HEK293 (cell line): ENCODE results near the gene ZNG1B.
A peak's percentile ranks its signal among the peaks of the same experiment; 100 is the strongest.

Experiments used
- ATF2 ChIP-seq: fragments of 450-650 bp; formaldehyde crosslinking; IDR thresholded peaks from 2 replicates; pipeline ENCODE4 v1.5.1; 2016; ENCODE audit warnings: missing biosample characterization, missing genetic modification characterization, low read depth
- MZF1 ChIP-seq: fragments of 450-650 bp; formaldehyde crosslinking; IDR thresholded peaks from 2 replicates; pipeline ENCODE4 v1.5.1; 2017; ENCODE audit warnings: missing biosample characterization, missing genetic modification characterization, borderline replicate concordance
- RBAK ChIP-seq: fragments of 450-650 bp; formaldehyde crosslinking; IDR thresholded peaks from 2 replicates; pipeline ENCODE4 v1.5.1; 2016; ENCODE audit warnings: missing biosample characterization, missing genetic modification characterization
- ZNF274 ChIP-seq, 2 experiments: fragments of 200-500 bp in 1 of 2; fragments of 450-650 bp in 1 of 2; sonication (Bioruptor generic) in 1 of 2; formaldehyde crosslinking in 1 of 2; IDR thresholded peaks; 2 replicates each; pipeline versions ENCODE4 v1.5.1 to v1.6.1; 2014 to 2016; ENCODE audit warnings: borderline replicate concordance in 1 of 2, inconsistent platforms in 1 of 2, low read length in 1 of 2, missing biosample characterization in 1 of 2, missing genetic modification characterization in 1 of 2
- ZNF350 ChIP-seq: fragments of 450-650 bp; formaldehyde crosslinking; IDR thresholded peaks from 2 replicates; pipeline ENCODE4 v1.5.0; 2017; ENCODE audit warnings: missing biosample characterization, mild to moderate bottlenecking, missing genetic modification characterization
- ZNF513 ChIP-seq: fragments of 450-650 bp; IDR thresholded peaks from 2 replicates; pipeline ENCODE4 v1.5.1; 2018; ENCODE audit warnings: missing biosample characterization, missing genetic modification characterization
- ZNF558 ChIP-seq: fragments of 450-650 bp; formaldehyde crosslinking; IDR thresholded peaks from 2 replicates; pipeline ENCODE4 v1.5.1; 2016; ENCODE audit warnings: missing biosample characterization, missing genetic modification characterization
- ZNF571 ChIP-seq: fragments of 450-650 bp; formaldehyde crosslinking; IDR thresholded peaks from 2 replicates; pipeline ENCODE4 v1.5.0; 2017; ENCODE audit warnings: missing biosample characterization, missing genetic modification characterization
- ZNF585B ChIP-seq: fragments of 450-650 bp; formaldehyde crosslinking; IDR thresholded peaks from 2 replicates; pipeline ENCODE4 v1.5.1; 2016; ENCODE audit warnings: missing biosample characterization, missing genetic modification characterization
- ZNF629 ChIP-seq: fragments of 450-650 bp; formaldehyde crosslinking; IDR thresholded peaks from 2 replicates; pipeline ENCODE4 v1.5.1; 2017; ENCODE audit warnings: missing biosample characterization, missing genetic modification characterization
- TF ChIP-seq, protein P1 (sequence below): fragments of 450-650 bp; formaldehyde crosslinking; IDR thresholded peaks from 2 replicates; pipeline ENCODE4 v1.5.1; 2016; ENCODE audit warnings: missing biosample characterization, missing genetic modification characterization
- TF ChIP-seq, protein P2 (sequence below): fragments of 450-650 bp; formaldehyde crosslinking; IDR thresholded peaks from 2 replicates; pipeline ENCODE4 v1.5.1; 2016; ENCODE audit warnings: missing biosample characterization, missing genetic modification characterization

DNA sequence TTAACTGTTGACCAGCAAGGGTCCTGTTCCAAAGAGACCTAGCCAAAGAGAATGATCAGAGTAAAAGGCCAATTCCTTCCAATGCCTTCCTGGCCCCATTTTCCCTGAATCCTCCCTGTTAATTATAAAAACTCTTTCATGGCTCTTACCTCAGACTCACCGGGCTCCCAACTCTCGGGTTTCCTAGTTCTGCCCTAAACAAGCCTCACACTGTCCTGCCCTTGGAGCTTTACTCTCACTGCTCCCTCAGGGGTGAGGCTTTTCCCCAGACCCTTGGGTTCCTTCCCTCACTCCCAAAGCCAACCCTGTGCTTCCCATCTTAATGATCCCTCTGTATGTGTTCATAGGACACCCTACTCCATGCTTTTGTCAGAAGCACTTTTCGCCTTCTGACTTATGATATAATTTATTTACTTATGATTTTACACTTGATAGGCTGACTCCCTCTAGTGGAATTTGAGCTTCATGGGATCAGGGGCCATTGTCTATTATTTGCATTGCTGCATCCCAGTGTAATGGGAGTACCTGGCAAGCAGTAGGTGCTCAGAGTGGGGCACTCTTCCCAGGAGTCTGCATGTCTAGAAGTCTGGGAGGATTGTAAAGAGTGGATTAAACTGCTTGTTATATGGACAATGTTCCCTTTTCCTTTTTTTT lies 29.9 kb upstream of the ZNG1B start:
- no peak for TF ChIP-seq ZNF571 (tag by site-specific recombination)
- TF ChIP-seq ZNF629, result peak; percentile 73
- no peak for TF ChIP-seq ZNF513 (tag by site-specific recombination)
- TF ChIP-seq ZNF585B, result no peak
- TF ChIP-seq, protein P1, sequence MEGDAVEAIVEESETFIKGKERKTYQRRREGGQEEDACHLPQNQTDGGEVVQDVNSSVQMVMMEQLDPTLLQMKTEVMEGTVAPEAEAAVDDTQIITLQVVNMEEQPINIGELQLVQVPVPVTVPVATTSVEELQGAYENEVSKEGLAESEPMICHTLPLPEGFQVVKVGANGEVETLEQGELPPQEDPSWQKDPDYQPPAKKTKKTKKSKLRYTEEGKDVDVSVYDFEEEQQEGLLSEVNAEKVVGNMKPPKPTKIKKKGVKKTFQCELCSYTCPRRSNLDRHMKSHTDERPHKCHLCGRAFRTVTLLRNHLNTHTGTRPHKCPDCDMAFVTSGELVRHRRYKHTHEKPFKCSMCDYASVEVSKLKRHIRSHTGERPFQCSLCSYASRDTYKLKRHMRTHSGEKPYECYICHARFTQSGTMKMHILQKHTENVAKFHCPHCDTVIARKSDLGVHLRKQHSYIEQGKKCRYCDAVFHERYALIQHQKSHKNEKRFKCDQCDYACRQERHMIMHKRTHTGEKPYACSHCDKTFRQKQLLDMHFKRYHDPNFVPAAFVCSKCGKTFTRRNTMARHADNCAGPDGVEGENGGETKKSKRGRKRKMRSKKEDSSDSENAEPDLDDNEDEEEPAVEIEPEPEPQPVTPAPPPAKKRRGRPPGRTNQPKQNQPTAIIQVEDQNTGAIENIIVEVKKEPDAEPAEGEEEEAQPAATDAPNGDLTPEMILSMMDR, result no peak
- TF ChIP-seq, protein P2, sequence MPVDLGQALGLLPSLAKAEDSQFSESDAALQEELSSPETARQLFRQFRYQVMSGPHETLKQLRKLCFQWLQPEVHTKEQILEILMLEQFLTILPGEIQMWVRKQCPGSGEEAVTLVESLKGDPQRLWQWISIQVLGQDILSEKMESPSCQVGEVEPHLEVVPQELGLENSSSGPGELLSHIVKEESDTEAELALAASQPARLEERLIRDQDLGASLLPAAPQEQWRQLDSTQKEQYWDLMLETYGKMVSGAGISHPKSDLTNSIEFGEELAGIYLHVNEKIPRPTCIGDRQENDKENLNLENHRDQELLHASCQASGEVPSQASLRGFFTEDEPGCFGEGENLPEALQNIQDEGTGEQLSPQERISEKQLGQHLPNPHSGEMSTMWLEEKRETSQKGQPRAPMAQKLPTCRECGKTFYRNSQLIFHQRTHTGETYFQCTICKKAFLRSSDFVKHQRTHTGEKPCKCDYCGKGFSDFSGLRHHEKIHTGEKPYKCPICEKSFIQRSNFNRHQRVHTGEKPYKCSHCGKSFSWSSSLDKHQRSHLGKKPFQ (tag by site-specific recombination), result no peak
- no peak for TF ChIP-seq ZNF350 (tag by site-specific recombination)
- no peak for TF ChIP-seq RBAK
- no peak for TF ChIP-seq ZNF558 (tag by site-specific recombination)
- TF ChIP-seq ZNF274 (IDR thresholded peaks at IDR 0.05; ENCODE audit: low read length), result no peak
- no peak for TF ChIP-seq ZNF274 (tag by site-specific recombination; IDR thresholded peaks at IDR 0.05; ENCODE audit: borderline replicate concordance)
- TF ChIP-seq ATF2 (tag by site-specific recombination), result no peak
- 0 out of 2 replicates have a peak, but pooled peaks have one; percentile 36 for TF ChIP-seq MZF1 (tag by site-specific recombination)
